Measurements from ENCODE around the gene CXCR6. TPM values are rescaled to one million over a fixed set of nuclear protein-coding genes. Genes with fewer than 3 reads are reported as not detected.

CXCR6 gene
- total RNA-seq, 1 donor from 2014 or later = not detected

Small RNA genes lying within 50 kb of the gene (small RNA-seq; reads per million reads assigned to genes)
- not detected for gene RF00019

Other genes starting within 250 kb of the CXCR6 start
- gene SLC6A20, start 146.9 kb upstream of the CXCR6 start, total RNA-seq = 3.3 TPM
- gene LZTFL1, start 101.3 kb upstream of the CXCR6 start, total RNA-seq = 24.5 TPM
- 0.41 TPM for gene CCR9, start 56.9 kb upstream of the CXCR6 start, total RNA-seq
- 1.2 TPM for gene FYCO1, start 52.4 kb downstream of the CXCR6 start, total RNA-seq
- not detected for gene XCR1, start 84.0 kb downstream of the CXCR6 start, total RNA-seq